Osteoblast (primary cell): ENCODE results near the gene ATG14. TPM values are rescaled to one million over a fixed set of nuclear protein-coding genes. Genes with fewer than 3 reads are reported as not detected.

Source experiments
- DNase-seq: peaks from one replicate; pipeline ENCODE4 v3.0.0; 2011; ENCODE audit warnings: low spot score, mixed read lengths; ENCODE audit not compliant: insufficient read length; ENCODE audit errors: missing footprints
- H2AFZ ChIP-seq: 2 replicates; pipeline ENCODE4 v1.6.0; 2011; ENCODE audit warnings: mild to moderate bottlenecking, low read length
- H3K27ac ChIP-seq: 2 replicates; pipeline ENCODE4 v1.5.1; 2011; ENCODE audit warnings: mild to moderate bottlenecking, low read depth, low read length, moderate library complexity
- H3K27me3 ChIP-seq: 2 replicates; pipeline ENCODE4 v1.6.0; 2012; ENCODE audit warnings: mild to moderate bottlenecking, control low read depth, inconsistent platforms, low read length, moderate library complexity; ENCODE audit not compliant: insufficient read depth
- H3K36me3 ChIP-seq: 2 replicates; pipeline ENCODE4 v1.5.1; 2011; ENCODE audit warnings: mild to moderate bottlenecking, low read length, control low read depth, moderate library complexity; ENCODE audit not compliant: insufficient read depth
- H3K4me1 ChIP-seq: 2 replicates; pipeline ENCODE4 v1.5.1; 2011; ENCODE audit warnings: mild to moderate bottlenecking, low read length, control low read depth, moderate library complexity; ENCODE audit not compliant: insufficient read depth
- H3K4me2 ChIP-seq: 2 replicates; pipeline ENCODE4 v1.6.0; 2011; ENCODE audit warnings: mild to moderate bottlenecking, low read length; ENCODE audit not compliant: insufficient read depth
- H3K4me3 ChIP-seq: fragments of 200-600 bp; sonication (generic); 3 replicates; pipeline ENCODE4 v1.5.1; 2012; ENCODE audit warnings: mild to moderate bottlenecking, low read length, inconsistent platforms; ENCODE audit not compliant: insufficient read depth
- H3K79me2 ChIP-seq: 2 replicates; pipeline ENCODE4 v1.6.0; 2012; ENCODE audit warnings: mild to moderate bottlenecking, low read length, control low read depth, inconsistent platforms; ENCODE audit not compliant: insufficient read depth
- H3K9me3 ChIP-seq: 2 replicates; pipeline ENCODE4 v1.5.1; 2011; ENCODE audit warnings: low read depth, low read length, control low read depth
- H4K20me1 ChIP-seq: 2 replicates; pipeline ENCODE4 v1.6.0; 2012; ENCODE audit warnings: mild to moderate bottlenecking, low read length, control low read depth; ENCODE audit not compliant: insufficient read depth
- total RNA-seq: library from RNA; depleted of rRNA; stranded (reverse); fragments of >200 nt; gene quantifications from 2 replicates; pipeline ENCODE4 v1.2.3, GENCODE V29; 2012
- TF ChIP-seq, protein P1 (sequence below): IDR thresholded peaks from 2 replicates; pipeline ENCODE4 v1.5.1; 2011; ENCODE audit warnings: mild to moderate bottlenecking, low read depth, low read length, moderate library complexity; ENCODE audit errors: extremely low read depth

ATG14 gene
- total RNA-seq, 1 donor: 21.7 TPM

DNA sequence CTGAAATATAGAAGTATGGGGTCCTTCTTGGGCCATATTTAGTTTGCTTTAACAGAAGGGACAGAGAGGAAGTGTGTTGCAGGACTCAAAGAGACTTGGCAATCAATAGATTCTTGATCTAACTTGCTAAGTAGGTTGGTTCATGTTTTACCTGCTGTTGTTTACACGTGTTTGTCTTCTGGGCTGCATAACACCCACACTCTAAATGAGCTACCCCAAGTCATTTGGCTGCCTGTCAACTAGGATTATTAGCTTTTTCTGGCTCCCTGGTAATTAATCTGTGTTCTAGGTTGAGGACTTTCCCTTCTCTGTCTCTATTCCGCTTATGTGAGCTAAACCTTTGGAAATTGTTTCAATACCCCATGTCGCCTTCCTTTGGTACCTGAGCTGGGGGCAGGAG lies 38.9 kb upstream of the ATG14 start:
- TF ChIP-seq, protein P1, sequence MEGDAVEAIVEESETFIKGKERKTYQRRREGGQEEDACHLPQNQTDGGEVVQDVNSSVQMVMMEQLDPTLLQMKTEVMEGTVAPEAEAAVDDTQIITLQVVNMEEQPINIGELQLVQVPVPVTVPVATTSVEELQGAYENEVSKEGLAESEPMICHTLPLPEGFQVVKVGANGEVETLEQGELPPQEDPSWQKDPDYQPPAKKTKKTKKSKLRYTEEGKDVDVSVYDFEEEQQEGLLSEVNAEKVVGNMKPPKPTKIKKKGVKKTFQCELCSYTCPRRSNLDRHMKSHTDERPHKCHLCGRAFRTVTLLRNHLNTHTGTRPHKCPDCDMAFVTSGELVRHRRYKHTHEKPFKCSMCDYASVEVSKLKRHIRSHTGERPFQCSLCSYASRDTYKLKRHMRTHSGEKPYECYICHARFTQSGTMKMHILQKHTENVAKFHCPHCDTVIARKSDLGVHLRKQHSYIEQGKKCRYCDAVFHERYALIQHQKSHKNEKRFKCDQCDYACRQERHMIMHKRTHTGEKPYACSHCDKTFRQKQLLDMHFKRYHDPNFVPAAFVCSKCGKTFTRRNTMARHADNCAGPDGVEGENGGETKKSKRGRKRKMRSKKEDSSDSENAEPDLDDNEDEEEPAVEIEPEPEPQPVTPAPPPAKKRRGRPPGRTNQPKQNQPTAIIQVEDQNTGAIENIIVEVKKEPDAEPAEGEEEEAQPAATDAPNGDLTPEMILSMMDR: no peak
- peaks cover 50% of the 10 kb centered on the region for H3K4me1 ChIP-seq
- H3K27ac ChIP-seq: no peak overlapping the region
- H3K4me3 ChIP-seq: no peak overlapping the region
- no peaks in the 10 kb centered on the region for H4K20me1 ChIP-seq
- H3K9me3 ChIP-seq: no peaks in the 10 kb centered on the region
- no peaks in the 10 kb centered on the region for H3K27me3 ChIP-seq
- H3K4me2 ChIP-seq: no peak overlapping the region
- no peak for DNase-seq
- no peaks in the 10 kb centered on the region for H3K36me3 ChIP-seq
- no peaks in the 10 kb centered on the region for H3K79me2 ChIP-seq
- no peak overlapping the region for H2AFZ ChIP-seq

DNA sequence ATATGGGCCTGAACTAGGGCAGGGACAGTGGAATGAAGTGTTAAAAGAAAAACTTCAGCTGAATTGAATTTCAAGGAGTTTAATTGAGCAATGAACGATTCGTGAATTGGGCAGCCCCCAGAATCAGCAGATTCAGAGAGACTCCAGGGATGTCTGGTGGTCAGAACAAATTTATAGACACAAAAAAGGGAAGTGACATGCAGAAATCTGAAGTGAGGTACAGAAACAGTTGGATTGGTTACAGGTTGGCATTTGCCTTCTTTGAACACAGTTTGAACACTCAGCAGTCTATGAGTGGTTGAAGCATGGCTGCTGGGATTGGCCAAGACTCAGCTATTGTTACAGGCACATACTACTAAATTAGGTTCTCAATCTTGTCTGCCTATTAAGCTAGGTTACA lies 38.5 kb upstream of the ATG14 start:
- Histone ChIP-seq H3K4me1 (peaks cover 50% of the 10 kb centered on the region), H3K27ac (no peak overlapping the region), H3K4me3 (no peak overlapping the region), H3K4me2 (no peak overlapping the region), H3K27me3 (no peaks in the 10 kb centered on the region), H2AFZ (no peak overlapping the region), H3K79me2 (no peaks in the 10 kb centered on the region), H4K20me1 (no peaks in the 10 kb centered on the region), H3K9me3 (no peaks in the 10 kb centered on the region), H3K36me3 (no peaks in the 10 kb centered on the region)
- no peak for DNase-seq
- TF ChIP-seq, protein P1: no peak

- H2AFZ ChIP-seq: no peak overlapping the region
- DNase-seq: no peak
- H3K4me3 ChIP-seq: no peak overlapping the region
- no peaks in the 10 kb centered on the region for H3K27me3 ChIP-seq
- no peaks in the 10 kb centered on the region for H3K9me3 ChIP-seq
- H3K27ac ChIP-seq: peak overlapping the region; percentile 97
- no peaks in the 10 kb centered on the region for H3K79me2 ChIP-seq
- H3K4me1 ChIP-seq: peaks cover 43% of the 10 kb centered on the region
- no peaks in the 10 kb centered on the region for H4K20me1 ChIP-seq
- H3K4me2 ChIP-seq: no peak overlapping the region
- H3K36me3 ChIP-seq: no peaks in the 10 kb centered on the region
- TF ChIP-seq, protein P1: no peak
Observed at GRCh38 chr14:55449116-55449515, 37.5 kb upstream of the ATG14 start.

GRCh38 chr14:55448141-55448614 lies 36.5 kb upstream of the ATG14 start:
- no peaks in the 10 kb centered on the region for H3K79me2 ChIP-seq
- H3K27me3 ChIP-seq: no peaks in the 10 kb centered on the region
- H3K4me2 ChIP-seq: peak overlapping the region; percentile 57
- H3K9me3 ChIP-seq: no peaks in the 10 kb centered on the region
- H2AFZ ChIP-seq: no peak overlapping the region
- no peaks in the 10 kb centered on the region for H4K20me1 ChIP-seq
- H3K4me3 ChIP-seq: no peak overlapping the region
- no peaks in the 10 kb centered on the region for H3K36me3 ChIP-seq
- H3K4me1 ChIP-seq: peaks cover 42% of the 10 kb centered on the region
- TF ChIP-seq, protein P1: no peak
- peak; percentile 89 for DNase-seq
- H3K27ac ChIP-seq: peak overlapping the region; percentile 97
